AG04449 (cell line): ENCODE data around the gene KCNA2.

ENCODE experiments used
- CTCF ChIA-PET: fragments of 350-600 bp; formaldehyde crosslinking; extraction: SDS; loops from one replicate; lab custom pipeline; 2021; ENCODE audit warnings: antibody characterized with exemption; lab: Yijun Ruan, JAX
- POLR2A ChIA-PET: fragments of 400-600, 350-600 bp; formaldehyde crosslinking; extraction: SDS; loops from one replicate; lab custom pipeline; 2020; ENCODE audit warnings: antibody characterized with exemption, inconsistent platforms; lab: Yijun Ruan, JAX
- DNase-seq: peaks from one replicate; pipeline ENCODE4 v3.0.0-alpha.2; 2010; ENCODE audit warnings: low read depth, low spot score
- H3K4me3 ChIP-seq: 2 replicates; pipeline ENCODE4 v1.5.1; 2011; ENCODE audit warnings: low read depth, mild to moderate bottlenecking, control low read depth, low read length
- CTCF ChIP-seq: IDR thresholded peaks from one replicate; pipeline ENCODE4 v1.5.1; 2011; ENCODE audit warnings: mild to moderate bottlenecking, moderate library complexity, low read length, control low read depth, inconsistent platforms; ENCODE audit not compliant: insufficient read depth; ENCODE audit errors: missing control alignments

Gene KCNA2

GRCh38 chr1:110547017-110547416, 59.1 kb downstream of the KCNA2 start:
- POLR2A ChIA-PET = no interaction called here
- DNase-seq = no peak
- no peak overlapping the region for H3K4me3 ChIP-seq
- TF ChIP-seq CTCF = no peak
- CTCF ChIA-PET = no interaction called here

DNA sequence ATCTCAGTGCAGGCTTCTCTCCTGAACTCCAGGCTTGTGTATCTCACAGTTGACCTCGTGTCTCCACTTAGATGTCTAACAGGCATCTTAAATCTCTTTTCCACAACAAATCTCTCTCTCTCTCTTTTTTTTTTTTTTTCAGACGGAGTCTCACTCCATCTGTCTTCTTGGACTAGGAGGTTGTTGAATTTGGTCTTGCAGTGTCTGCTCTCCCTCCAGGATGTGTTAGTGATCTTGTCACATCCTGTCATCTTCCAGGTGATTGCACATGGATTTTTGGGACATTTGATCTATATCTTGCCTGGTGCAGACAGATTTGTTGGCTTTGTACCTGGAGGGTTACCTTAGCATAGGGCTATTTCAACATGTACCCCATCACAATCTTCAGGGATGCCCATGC, 60.7 kb downstream of the KCNA2 start:
- DNase-seq = no peak
- TF ChIP-seq CTCF = no peak
- H3K4me3 ChIP-seq = no peak overlapping the region
- ChIA-PET POLR2A (no interaction called here), CTCF (no interaction called here)

- no peak overlapping the region for H3K4me3 ChIP-seq
- DNase-seq = no peak
- no peak for TF ChIP-seq CTCF
- ChIA-PET POLR2A (no interaction called here), CTCF (interaction anchor here (1.2 kb wide), 1 partner anchor 12 kb away, joined by 4 read pairs; no protein-coding TSS in a partner anchor)
These were observed 61.4 kb downstream of the KCNA2 start for GRCh38 chr1:110544753-110545152.
